HTERT RPE-1 (cell line): ENCODE data around the gene STK40.

Experiments
- in situ Hi-C: fragments of 300-500 bp; cut with MboI; formaldehyde crosslinking; loops from 4 replicates; pipeline ENCODE4 v1.14.3; 2020; ENCODE audit warnings: low sequenced_read_pairs

Gene STK40

GRCh38 chr1:36321119-36321951, 64.4 kb downstream of the STK40 start:
- in situ Hi-C loops: no loop called here

- in situ Hi-C loops: no loop called here
These were observed 65.0 kb downstream of the STK40 start for GRCh38 chr1:36320767-36321118.

GRCh38 chr1:36320291-36320761, 65.4 kb downstream of the STK40 start:
- in situ Hi-C loops: no loop called here

- in situ Hi-C loops: no loop called here
These were observed 76.3 kb downstream of the STK40 start for GRCh38 chr1:36309397-36309796.

- in situ Hi-C loops: no loop called here
These were observed 78.0 kb downstream of the STK40 start for GRCh38 chr1:36307601-36308330.

- in situ Hi-C loops: no loop called here
These were observed 78.7 kb downstream of the STK40 start for GRCh38 chr1:36306902-36307456.

GRCh38 chr1:36306210-36306901, 79.4 kb downstream of the STK40 start, which contains the start of gene SH3D21:
Gene SH3D21, plus strand, starts transcription at chr1:36306368. Its CDS starts 53 bp downstream, at chr1:36306421.
- in situ Hi-C loops: no loop called here

- in situ Hi-C loops: no loop called here
These were observed 79.9 kb downstream of the STK40 start for GRCh38 chr1:36305915-36306209.

- in situ Hi-C loops: no loop called here
These were observed 80.5 kb downstream of the STK40 start for GRCh38 chr1:36304970-36305914.

- in situ Hi-C loops: no loop called here
These were observed 81.2 kb downstream of the STK40 start for GRCh38 chr1:36304521-36304920.

- in situ Hi-C loops: no loop called here
These were observed 81.9 kb downstream of the STK40 start for GRCh38 chr1:36303650-36304360.

GRCh38 chr1:36303244-36303643, 82.5 kb downstream of the STK40 start:
- in situ Hi-C loops: no loop called here

- in situ Hi-C loops: no loop called here
These were observed 84.5 kb downstream of the STK40 start for GRCh38 chr1:36301220-36301619.

- in situ Hi-C loops: no loop called here
These were observed 85.2 kb downstream of the STK40 start for GRCh38 chr1:36300526-36300925.

- in situ Hi-C loops: no loop called here
These were observed 87.1 kb downstream of the STK40 start for GRCh38 chr1:36298640-36299039.

GRCh38 chr1:36297062-36297461, 88.7 kb downstream of the STK40 start:
- in situ Hi-C loops: no loop called here

GRCh38 chr1:36295390-36295789, 90.3 kb downstream of the STK40 start:
- in situ Hi-C loops: no loop called here
